Ascending aorta (tissue), 2 donors: ENCODE results near the gene RALGPS1. TPM values are rescaled to one million over a fixed set of nuclear protein-coding genes. Genes with fewer than 3 reads are reported as not detected.

Source experiments
- DNase-seq, 2 donors: peaks; one replicate each; pipeline ENCODE4 v3.0.0-alpha.2; 2019; ENCODE audit warnings: low spot score in 2 of 2
- H3K27ac ChIP-seq, 2 donors: fragments of 200-600 bp; sonication (generic); one replicate each; pipeline ENCODE4 v1.5.1; 2016 to 2017; ENCODE audit warnings: mild to moderate bottlenecking in 1 of 2
- H3K27me3 ChIP-seq: fragments of 200-600 bp; sonication (generic); one replicate; pipeline ENCODE4 v1.5.1; 2017
- H3K36me3 ChIP-seq, 2 donors: fragments of 200-600 bp; sonication (generic); one replicate each; pipeline ENCODE4 v1.5.1; 2016
- H3K4me1 ChIP-seq, 2 donors: fragments of 200-600 bp; sonication (generic); one replicate each; pipeline ENCODE4 v1.5.1; 2016 to 2017; ENCODE audit warnings: mild to moderate bottlenecking in 1 of 2
- H3K4me3 ChIP-seq, 2 donors: fragments of 200-600 bp; sonication (generic); one replicate each; pipeline ENCODE4 v1.5.1; 2016 to 2017; ENCODE audit warnings: mild to moderate bottlenecking in 1 of 2
- H3K9me3 ChIP-seq, 2 donors: fragments of 200-600 bp; sonication (generic); one replicate each; pipeline ENCODE4 v1.5.1; 2016
- CTCF ChIP-seq, 3 experiments: fragments of 200-600 bp in 2 of 3; fragments of 450-650 bp in 1 of 3; sonication (generic) in 2 of 3; IDR thresholded peaks; one replicate each; pipeline ENCODE4 v1.5.1; 2016 to 2019; ENCODE audit warnings: antibody characterized with exemption in 3 of 3, mild to moderate bottlenecking in 1 of 3, moderate library complexity in 1 of 3
- intact Hi-C: fragments of 100-400 bp; cut with DNase I; formaldehyde crosslinking; loops from one replicate; pipeline ENCODE4 v1.15.1; 2023
- total RNA-seq: library from RNA; depleted of rRNA; stranded (reverse); fragments of >200 nt; gene quantifications from one replicate; pipeline ENCODE4 v1.1.0, GENCODE V29; 2016

RALGPS1 gene
- total RNA-seq, 1 donor from 2014 or later, result 9.8 TPM

DNA sequence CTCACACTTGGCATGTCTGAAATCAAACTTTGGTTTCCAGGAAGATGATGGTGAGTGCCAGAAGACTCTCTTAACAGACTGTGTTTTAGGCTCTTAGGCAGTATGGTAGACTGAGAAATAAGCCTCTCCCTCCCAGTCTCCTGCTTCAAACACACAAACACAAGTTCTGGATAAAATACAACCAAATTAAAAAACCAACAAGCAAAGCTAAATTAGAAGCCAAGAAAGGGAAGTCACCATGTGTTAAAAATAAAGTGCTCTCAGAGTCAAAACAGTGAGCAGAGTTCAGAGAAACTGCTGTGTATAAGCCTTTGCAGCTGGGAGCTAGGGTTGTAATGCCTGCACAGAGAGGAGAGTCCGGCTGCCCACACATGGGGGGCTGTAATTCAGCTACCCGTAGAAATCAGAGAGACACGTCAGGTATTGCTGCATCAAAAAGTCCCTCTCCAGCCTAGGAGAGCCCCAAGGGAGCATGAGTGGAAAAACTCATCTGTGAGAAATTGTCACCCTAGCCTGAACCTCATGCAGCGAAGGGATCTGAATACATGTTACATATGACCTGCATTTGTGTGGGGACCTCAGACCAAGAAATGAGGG lies 145.3 kb downstream of the RALGPS1 start:
- Histone ChIP-seq H3K27me3 (no peaks in the 10 kb centered on the region), H3K4me3 (no peak overlapping the region), H3K36me3 (no peaks in the 10 kb centered on the region), H3K4me1 (peaks cover 0 to 2% of the 10 kb centered on the region in 2 donors), H3K9me3 (no peaks in the 10 kb centered on the region), H3K27ac (peak overlapping the region in 1 of 2 donors; percentile 33)
- intact Hi-C loops, result no loop called here
- no peak for TF ChIP-seq CTCF (IDR thresholded peaks at IDR 0.05)
- peak in 1 of 2 donors; percentile 54 for DNase-seq

GRCh38 chr9:127061411-127061810 lies 146.8 kb downstream of the RALGPS1 start:
- no peaks in the 10 kb centered on the region for H3K9me3 ChIP-seq
- DNase-seq, result no peak
- intact Hi-C loops, result no loop called here

DNA sequence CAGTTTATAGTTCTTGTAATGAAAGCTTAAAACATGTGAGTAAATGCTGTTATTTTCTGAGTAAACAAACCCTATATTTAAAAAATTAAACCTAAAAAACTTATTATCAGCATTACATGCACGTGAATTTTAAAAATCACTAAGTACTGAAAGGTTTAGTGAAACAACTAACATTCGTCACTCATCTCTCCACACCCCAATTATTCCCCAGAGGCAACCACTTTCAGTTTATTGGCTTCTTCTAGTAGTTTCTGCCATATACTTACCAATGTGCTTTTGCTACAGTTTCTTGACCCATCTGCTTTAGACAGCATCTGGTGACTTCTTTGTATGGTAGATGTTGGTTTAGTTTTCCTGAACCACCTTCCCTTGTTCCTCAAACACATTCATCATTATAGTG lies 149.8 kb downstream of the RALGPS1 start:
- no peaks in the 10 kb centered on the region for H3K27me3 ChIP-seq
- H3K4me3 ChIP-seq, result no peak overlapping the region
- TF ChIP-seq CTCF (IDR thresholded peaks at IDR 0.05), result no peak
- no peaks in the 10 kb centered on the region for H3K36me3 ChIP-seq
- intact Hi-C loops, result no loop called here
- H3K27ac ChIP-seq, result no peak overlapping the region
- no peaks in the 10 kb centered on the region for H3K9me3 ChIP-seq
- H3K4me1 ChIP-seq, result peaks cover 0 to 2% of the 10 kb centered on the region in 2 donors
- no peak for DNase-seq

More at GRCh38 chr9:127061411-127061810, 146.8 kb downstream of the RALGPS1 start:
- H3K36me3 ChIP-seq, result no peaks in the 10 kb centered on the region
- H3K27me3 ChIP-seq, result no peaks in the 10 kb centered on the region
- no peak overlapping the region for H3K27ac ChIP-seq
- H3K4me3 ChIP-seq, result no peak overlapping the region
- peaks cover 0 to 2% of the 10 kb centered on the region in 2 donors for H3K4me1 ChIP-seq
- TF ChIP-seq CTCF (IDR thresholded peaks at IDR 0.05), result no peak

DNA sequence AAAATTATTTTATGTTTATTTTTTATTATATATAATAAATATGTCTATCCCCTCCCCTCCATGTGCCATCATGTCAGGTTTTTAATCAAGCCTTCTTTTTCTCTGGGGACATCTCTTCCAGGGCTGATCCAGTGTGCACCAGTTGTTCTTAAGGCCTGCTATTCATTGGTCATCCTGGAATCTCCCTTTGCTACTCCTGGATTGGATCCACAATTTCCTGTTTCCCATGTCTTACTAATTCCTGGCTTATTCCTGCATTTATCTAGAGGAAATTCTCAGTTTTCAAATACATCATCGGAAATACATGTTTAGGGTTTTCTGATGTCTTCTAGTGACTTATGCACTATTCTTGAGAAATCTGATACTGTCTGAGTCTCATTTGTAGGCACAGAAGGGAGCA lies 151.0 kb downstream of the RALGPS1 start:
- H3K4me3 ChIP-seq, result no peak overlapping the region
- no peaks in the 10 kb centered on the region for H3K36me3 ChIP-seq
- H3K9me3 ChIP-seq, result no peaks in the 10 kb centered on the region
- H3K27ac ChIP-seq, result no peak overlapping the region
- intact Hi-C loops, result no loop called here
- no peak for TF ChIP-seq CTCF (IDR thresholded peaks at IDR 0.05)
- H3K4me1 ChIP-seq, result no peaks in the 10 kb centered on the region
- DNase-seq, result no peak
- no peaks in the 10 kb centered on the region for H3K27me3 ChIP-seq

DNA sequence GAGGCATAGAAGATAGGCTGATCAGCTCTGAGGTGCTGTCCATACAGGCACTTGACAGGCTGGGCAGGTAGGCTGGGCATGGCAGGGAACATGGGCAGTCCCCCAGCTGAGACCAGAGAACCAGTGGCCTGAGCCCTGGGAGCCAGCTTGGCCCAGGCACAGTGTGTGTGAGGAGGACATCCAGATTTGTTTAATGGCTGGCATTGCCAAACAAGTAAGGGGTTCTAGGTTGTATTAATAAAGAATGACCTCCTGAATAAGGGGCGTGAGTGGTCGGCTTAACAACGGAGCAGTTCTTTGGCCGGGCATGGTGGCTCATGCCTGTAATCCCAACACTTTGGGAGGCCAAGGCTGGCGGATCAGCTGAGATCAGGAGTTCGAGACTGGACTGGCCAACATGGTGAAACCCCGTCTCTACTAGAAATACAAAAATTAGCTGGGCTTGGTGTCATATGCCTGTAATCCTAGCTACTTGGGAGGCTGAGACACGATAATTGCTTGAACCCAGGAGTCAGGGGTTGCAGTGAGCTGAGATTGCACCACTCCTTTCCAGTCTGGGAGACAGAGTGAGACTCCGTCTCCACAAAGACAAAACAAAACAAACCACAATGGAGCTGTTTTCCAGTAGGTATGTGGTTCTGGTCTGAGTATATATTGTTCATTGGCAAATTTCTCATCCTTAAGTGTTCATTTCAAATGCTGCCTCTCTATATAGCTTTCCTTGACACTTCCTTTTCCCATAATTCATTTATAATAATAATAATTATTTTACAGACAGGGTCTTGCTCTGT lies 151.7 kb downstream of the RALGPS1 start:
- TF ChIP-seq CTCF (IDR thresholded peaks at IDR 0.05), result no peak
- H3K36me3 ChIP-seq, result no peaks in the 10 kb centered on the region
- H3K4me1 ChIP-seq, result no peaks in the 10 kb centered on the region
- intact Hi-C loops, result no loop called here
- no peak overlapping the region for H3K4me3 ChIP-seq
- H3K27me3 ChIP-seq, result no peaks in the 10 kb centered on the region
- no peak for DNase-seq
- H3K9me3 ChIP-seq, result no peaks in the 10 kb centered on the region
- no peak overlapping the region for H3K27ac ChIP-seq
